Amygdala (tissue), 56 donors: ENCODE data around the gene KANTR.
A peak's percentile ranks its signal among the peaks of the same experiment; 100 is the strongest.

Source experiments
- DNase-seq, 56 donors: peaks; one replicate each; lab custom pipeline; 2025; lab: John Stamatoyannopoulos, UW

The KANTR gene

GRCh38 chrX:53093748-53094581 is at the start of gene KANTR:
Gene KANTR (plus strand): TSS chrX:53094142. CDS start chrX:53124273, 30,131 bp downstream.
- peak in 55 of 56 donors; percentile 20 to 91 (median 77) for DNase-seq

- no peak for DNase-seq
These were observed 48.9 kb upstream of the KANTR start for GRCh38 chrX:53044995-53045394.

- no peak for DNase-seq
These were observed 46.7 kb upstream of the KANTR start for GRCh38 chrX:53047228-53047627.

GRCh38 chrX:53048169-53049126 is 45.5 kb upstream of the KANTR start, which contains the start of gene GPR173:
Gene GPR173 (plus strand): TSS chrX:53048789. CDS start chrX:53076622, 27,833 bp downstream.
- DNase-seq = peak; percentile 2 to 86 (median 66)

- DNase-seq = no peak
These were observed 44.8 kb upstream of the KANTR start for GRCh38 chrX:53049127-53049517.

- DNase-seq = no peak
These were observed 43.1 kb upstream of the KANTR start for GRCh38 chrX:53050841-53051240.

- DNase-seq = no peak
These were observed 38.6 kb upstream of the KANTR start for GRCh38 chrX:53055244-53055849.

- no peak for DNase-seq
These were observed 37.6 kb upstream of the KANTR start for GRCh38 chrX:53056292-53056691.

- no peak for DNase-seq
These were observed 28.8 kb upstream of the KANTR start for GRCh38 chrX:53065104-53065503.

- DNase-seq = no peak
These were observed 22.9 kb upstream of the KANTR start for GRCh38 chrX:53071064-53071463.

- DNase-seq = peak in 36 of 56 donors; percentile 3 to 62 (median 30)
These were observed 22.1 kb upstream of the KANTR start for GRCh38 chrX:53071604-53072417.

- DNase-seq = no peak
These were observed 21.4 kb upstream of the KANTR start for GRCh38 chrX:53072418-53073114.

GRCh38 chrX:53073115-53073586 is 20.8 kb upstream of the KANTR start:
- no peak for DNase-seq

- DNase-seq = no peak
These were observed 18.9 kb upstream of the KANTR start for GRCh38 chrX:53075011-53075410.

- DNase-seq = no peak
These were observed 17.3 kb upstream of the KANTR start for GRCh38 chrX:53076671-53077070.

- no peak for DNase-seq
These were observed 16.4 kb upstream of the KANTR start for GRCh38 chrX:53077207-53078197.

GRCh38 chrX:53078943-53079342 is 15.0 kb upstream of the KANTR start:
- no peak for DNase-seq
